Tibial artery (tissue), 4 donors: ENCODE results near the gene LRRC14B.

Source experiments
- DNase-seq, 2 donors: peaks; one replicate each; pipeline ENCODE4 v3.0.0-alpha.2; 2019
- H3K27ac ChIP-seq, 2 donors: fragments of 200-600 bp; sonication (generic) in 1 of 2; 1 replicate in 1 of 2; 2 replicates in 1 of 2; pipeline ENCODE4 v1.5.1; 2018 to 2019; ENCODE audit warnings: mild to moderate bottlenecking in 1 of 2
- H3K27me3 ChIP-seq, 2 donors: fragments of 200-600 bp; sonication (generic) in 1 of 2; one replicate each; pipeline versions ENCODE4 v1.5.1 to v1.6.0; 2016 to 2019
- H3K36me3 ChIP-seq, 3 donors: fragments of 200-600 bp; sonication (generic) in 2 of 3; one replicate each; pipeline ENCODE4 v1.5.1; 2016 to 2019; ENCODE audit warnings: mild to moderate bottlenecking in 2 of 3
- H3K4me1 ChIP-seq, 4 donors: fragments of 200-600 bp; sonication (generic) in 2 of 4; 1 replicate in 3 of 4; 2 replicates in 1 of 4; pipeline ENCODE4 v1.5.1; 2016 to 2019
- H3K4me3 ChIP-seq, 2 donors: fragments of 200-600 bp; sonication (generic) in 1 of 2; 1 replicate in 1 of 2; 2 replicates in 1 of 2; pipeline ENCODE4 v1.5.1; 2018 to 2019; ENCODE audit warnings: mild to moderate bottlenecking in 2 of 2
- H3K9me3 ChIP-seq, 3 donors: fragments of 200-600 bp; sonication (generic) in 1 of 3; one replicate each; pipeline ENCODE4 v1.5.1; 2016 to 2019
- CTCF ChIP-seq, 2 experiments: fragments of 200-600 bp in 1 of 2; fragments of 450-650 bp in 1 of 2; IDR thresholded peaks; one replicate each; pipeline ENCODE4 v1.5.1; 2017 to 2019; ENCODE audit warnings: antibody characterized with exemption in 2 of 2, mild to moderate bottlenecking in 1 of 2, moderate library complexity in 1 of 2
- intact Hi-C: fragments of 100-400 bp; cut with DNase I; formaldehyde crosslinking; loops from one replicate; pipeline ENCODE4 v1.15.0; 2023; ENCODE audit warnings: low total_unique reads

LRRC14B gene

GRCh38 chr5:191036-191948 is at the start of gene LRRC14B:
Gene LRRC14B, plus strand, starts transcription at chr5:191495. Its CDS starts 44 bp downstream, at chr5:191539.
- peak within 1 kb of the TSS; percentile 15 to 40 for H3K4me3 ChIP-seq
- no peaks in the 10 kb centered on the region for H3K9me3 ChIP-seq
- intact Hi-C loops, result no loop called here
- H3K4me1 ChIP-seq, result peaks cover 0 to 28% (median 23%) of the 10 kb centered on the region in 4 donors
- TF ChIP-seq CTCF (IDR thresholded peaks at IDR 0.05), result no peak
- peaks cover 0 to 11% of the 10 kb centered on the region in 2 donors for H3K27me3 ChIP-seq
- H3K36me3 ChIP-seq, result no peaks in the 10 kb centered on the region
- H3K27ac ChIP-seq, result peak within 1 kb of the TSS; percentile 39 to 61
- peak in 1 of 2 donors; percentile 85 for DNase-seq

GRCh38 chr5:141761-142160 is 49.5 kb upstream of the LRRC14B start:
- peaks cover 0 to 2% (median under 1%) of the 10 kb centered on the region in 3 donors for H3K9me3 ChIP-seq
- no peak for TF ChIP-seq CTCF (IDR thresholded peaks at IDR 0.05)
- H3K27me3 ChIP-seq, result peaks cover 0 to 15% of the 10 kb centered on the region in 2 donors
- no peak for DNase-seq
- H3K4me3 ChIP-seq, result no peak overlapping the region
- intact Hi-C loops, result no loop called here
- H3K27ac ChIP-seq, result no peak overlapping the region
- H3K4me1 ChIP-seq, result no peaks in the 10 kb centered on the region
- no peaks in the 10 kb centered on the region for H3K36me3 ChIP-seq

- no peak overlapping the region for H3K4me3 ChIP-seq
- no peaks in the 10 kb centered on the region for H3K4me1 ChIP-seq
- no peak for DNase-seq
- H3K27me3 ChIP-seq, result peaks cover 0 to 15% of the 10 kb centered on the region in 2 donors
- peaks cover 0 to 8% (median 7%) of the 10 kb centered on the region in 3 donors for H3K9me3 ChIP-seq
- peaks cover 0 to 5% (median 0%) of the 10 kb centered on the region in 3 donors for H3K36me3 ChIP-seq
- no peak for TF ChIP-seq CTCF (IDR thresholded peaks at IDR 0.05)
- intact Hi-C loops, result no loop called here
- no peak overlapping the region for H3K27ac ChIP-seq
These were observed 49.0 kb upstream of the LRRC14B start for GRCh38 chr5:142246-142810.

GRCh38 chr5:143041-143440 is 48.3 kb upstream of the LRRC14B start:
- H3K4me1 ChIP-seq, result no peaks in the 10 kb centered on the region
- H3K4me3 ChIP-seq, result no peak overlapping the region
- TF ChIP-seq CTCF (IDR thresholded peaks at IDR 0.05), result no peak
- intact Hi-C loops, result no loop called here
- H3K27ac ChIP-seq, result no peak overlapping the region
- H3K36me3 ChIP-seq, result peaks cover 0 to 9% (median 0%) of the 10 kb centered on the region in 3 donors
- H3K9me3 ChIP-seq, result peaks cover 0 to 15% (median 14%) of the 10 kb centered on the region in 3 donors
- H3K27me3 ChIP-seq, result peaks cover 0 to 15% of the 10 kb centered on the region in 2 donors
- no peak for DNase-seq

- intact Hi-C loops, result no loop called here
- Histone ChIP-seq H3K27me3 (peaks cover 0 to 12% of the 10 kb centered on the region in 2 donors), H3K36me3 (peaks cover 0 to 9% (median 0%) of the 10 kb centered on the region in 3 donors), H3K9me3 (peaks cover 0 to 16% (median 14%) of the 10 kb centered on the region in 3 donors), H3K4me3 (no peak overlapping the region), H3K27ac (no peak overlapping the region), H3K4me1 (no peaks in the 10 kb centered on the region)
- DNase-seq, result no peak
- no peak for TF ChIP-seq CTCF (IDR thresholded peaks at IDR 0.05)
These were observed 46.4 kb upstream of the LRRC14B start for GRCh38 chr5:144941-145340.
